H1 (cell line): ENCODE results near the gene KREMEN1. TPM values are rescaled to one million over a fixed set of nuclear protein-coding genes. Genes with fewer than 3 reads are reported as not detected.
A peak's percentile ranks its signal among the peaks of the same experiment; 100 is the strongest.

ENCODE experiments used
- CTCF ChIA-PET: fragments of 300-600 bp; sonication (Branson Sonifier 250); formaldehyde crosslinking; loops from one replicate; lab custom pipeline; 2021; ENCODE audit not compliant: partially characterized antibody; lab: Charles Lee
- POLR2A ChIA-PET: fragments of 300-600 bp; sonication (Branson Sonifier 250); formaldehyde crosslinking; loops from one replicate; lab custom pipeline; 2021; ENCODE audit warnings: inconsistent platforms; ENCODE audit not compliant: partially characterized antibody; lab: Charles Lee
- DNase-seq, 2 experiments: peaks; one replicate each; pipeline versions ENCODE4 v3.0.0 to v3.0.0-alpha.2; 2010 to 2022; ENCODE audit warnings: low spot score in 2 of 2, low read depth in 1 of 2, mixed read lengths in 1 of 2
- FAIRE-seq: peaks from 2 replicates; lab custom pipeline; 2011; peaks lifted over from hg19 to GRCh38; lab: Jason Lieb, UNC
- H2AFZ ChIP-seq: 2 replicates; pipeline ENCODE4 v1.8.1; 2012; ENCODE audit warnings: low read length, inconsistent platforms
- H2AK5ac ChIP-seq: 2 replicates; pipeline ENCODE4 v1.6.1; 2013; ENCODE audit warnings: low read depth, low read length
- H2BK120ac ChIP-seq: replicated peaks from 2 replicates; pipeline ENCODE3; 2013; ENCODE audit warnings: low read depth, low read length, inconsistent platforms
- H2BK12ac ChIP-seq: 2 replicates; pipeline ENCODE4 v1.6.1; 2013; ENCODE audit warnings: low read depth, low read length
- H2BK15ac ChIP-seq: 2 replicates; pipeline ENCODE4 v1.6.1; 2013; ENCODE audit warnings: low read length
- H2BK20ac ChIP-seq: 2 replicates; pipeline ENCODE4 v1.6.1; 2013; ENCODE audit warnings: low read length
- H2BK5ac ChIP-seq: 2 replicates; pipeline ENCODE4 v1.6.1; 2013; ENCODE audit warnings: low read depth, low read length
- H3K14ac ChIP-seq: 2 replicates; pipeline ENCODE4 v1.6.1; 2013; ENCODE audit warnings: inconsistent platforms; ENCODE audit not compliant: insufficient read length
- H3K18ac ChIP-seq: 2 replicates; pipeline ENCODE4 v1.6.1; 2013; ENCODE audit warnings: low read length; ENCODE audit errors: extremely low read depth
- H3K23ac ChIP-seq: 2 replicates; pipeline ENCODE4 v1.6.1; 2013; ENCODE audit warnings: inconsistent platforms; ENCODE audit not compliant: insufficient read length
- H3K23me2 ChIP-seq: 2 replicates; pipeline ENCODE4 v1.6.1; 2013; ENCODE audit warnings: low read depth, low read length
- H3K27ac ChIP-seq: 2 replicates; pipeline ENCODE4 v1.6.1; 2011; ENCODE audit warnings: low read depth, low read length, inconsistent platforms
- H3K27me3 ChIP-seq, 4 experiments: replicated peaks in 1 of 4; 1 replicate in 1 of 4; 2 replicates in 3 of 4; pipeline versions ENCODE4 v1.6.1 to v1.8.1; 2011 to 2013; ENCODE audit warnings: low read length in 3 of 4, mild to moderate bottlenecking in 3 of 4, inconsistent platforms in 2 of 4, mixed read lengths in 2 of 4, moderate library complexity in 1 of 4; ENCODE audit not compliant: control insufficient read depth in 3 of 4, insufficient read depth in 3 of 4; ENCODE audit errors: extremely low read depth in 1 of 4
- H3K36me3 ChIP-seq, 4 experiments: 2 replicates each; pipeline versions ENCODE4 v1.6.1 to v1.8.1; 2011 to 2013; ENCODE audit warnings: mild to moderate bottlenecking in 4 of 4, low read length in 3 of 4, moderate library complexity in 2 of 4, control low read depth in 1 of 4, inconsistent platforms in 1 of 4; ENCODE audit not compliant: insufficient read depth in 4 of 4, control insufficient read depth in 2 of 4
- H3K4ac ChIP-seq: replicated peaks from 2 replicates; pipeline ENCODE3; 2013; ENCODE audit warnings: low read length, low read depth, mixed read lengths, inconsistent platforms; ENCODE audit not compliant: insufficient read length
- H3K4me1 ChIP-seq, 4 experiments: replicated peaks in 1 of 4; 1 replicate in 1 of 4; 2 replicates in 3 of 4; pipeline versions ENCODE4 v1.6.1 to v1.8.1; 2011 to 2013; ENCODE audit warnings: low read length in 3 of 4, inconsistent platforms in 2 of 4, mixed read lengths in 1 of 4; ENCODE audit not compliant: insufficient read depth in 4 of 4, control insufficient read depth in 3 of 4
- H3K4me2 ChIP-seq, 2 experiments: 2 replicates each; pipeline versions ENCODE4 v1.6.1 to v1.8.1; 2011 to 2013; ENCODE audit warnings: low read depth in 2 of 2, low read length in 2 of 2, control low read depth in 1 of 2, inconsistent platforms in 1 of 2, mild to moderate bottlenecking in 1 of 2; ENCODE audit not compliant: insufficient read depth in 1 of 2
- H3K4me3 ChIP-seq, 4 experiments: fragments of 200-600, 300-600 bp in 1 of 4; sonication (generic), shearing (Covaris generic), sonication (Bioruptor Twin) in 1 of 4; 2 replicates each; pipeline versions ENCODE4 v1.5.1 to v1.8.1; 2011 to 2016; ENCODE audit warnings: low read length in 4 of 4, low read depth in 3 of 4, control low read depth in 2 of 4, inconsistent platforms in 2 of 4, mild to moderate bottlenecking in 2 of 4, mixed read lengths in 1 of 4, moderate library complexity in 1 of 4; ENCODE audit not compliant: insufficient read depth in 2 of 4; ENCODE audit errors: extremely low read depth in 1 of 4
- H3K56ac ChIP-seq: replicated peaks from 2 replicates; pipeline ENCODE3; 2013; ENCODE audit warnings: low read depth, mild to moderate bottlenecking, mixed read lengths, low read length, inconsistent platforms; ENCODE audit not compliant: insufficient read length
- H3K79me1 ChIP-seq: 2 replicates; pipeline ENCODE4 v1.6.1; 2013; ENCODE audit warnings: low read depth, low read length, control low read depth
- H3K79me2 ChIP-seq, 2 experiments: 2 replicates each; pipeline versions ENCODE4 v1.6.1 to v1.8.1; 2012 to 2013; ENCODE audit warnings: low read length in 2 of 2, mild to moderate bottlenecking in 2 of 2, inconsistent platforms in 1 of 2; ENCODE audit not compliant: insufficient read depth in 2 of 2, control insufficient read depth in 1 of 2
- H3K9ac ChIP-seq, 4 experiments: replicated peaks in 1 of 4; 1 replicate in 1 of 4; 2 replicates in 3 of 4; pipeline versions ENCODE4 v1.6.1 to v1.8.1; 2011 to 2013; ENCODE audit warnings: low read depth in 3 of 4, low read length in 3 of 4, control low read depth in 2 of 4, mild to moderate bottlenecking in 2 of 4, moderate library complexity in 2 of 4, inconsistent platforms in 1 of 4; ENCODE audit errors: extremely low read depth in 1 of 4
- H3K9me3 ChIP-seq, 2 experiments: 2 replicates each; pipeline versions ENCODE4 v1.6.1 to v1.8.1; 2012 to 2013; ENCODE audit warnings: mild to moderate bottlenecking in 2 of 2, moderate library complexity in 2 of 2, control low read depth in 1 of 2, inconsistent platforms in 1 of 2, low read depth in 1 of 2, low read length in 1 of 2, mixed read lengths in 1 of 2; ENCODE audit not compliant: insufficient read depth in 2 of 2
- H4K20me1 ChIP-seq, 2 experiments: replicated peaks in 1 of 2; 2 replicates each; pipeline versions ENCODE3 to v1.8.1; 2011 to 2013; ENCODE audit warnings: inconsistent platforms in 2 of 2, low read length in 2 of 2, mild to moderate bottlenecking in 1 of 2; ENCODE audit not compliant: insufficient read depth in 2 of 2, control insufficient read depth in 1 of 2
- H4K5ac ChIP-seq: 2 replicates; pipeline ENCODE4 v1.6.1; 2013; ENCODE audit warnings: low read length, low read depth, mixed read lengths, inconsistent platforms; ENCODE audit not compliant: insufficient read length
- H4K8ac ChIP-seq: 2 replicates; pipeline ENCODE4 v1.8.0; 2013; ENCODE audit warnings: mild to moderate bottlenecking, moderate library complexity, low read length, inconsistent platforms; ENCODE audit not compliant: insufficient read depth; ENCODE audit errors: extremely low read depth
- H4K91ac ChIP-seq: replicated peaks from 2 replicates; pipeline ENCODE3; 2013; ENCODE audit warnings: low read length, mixed read lengths, inconsistent platforms; ENCODE audit not compliant: insufficient read length
- CTBP2 ChIP-seq: IDR thresholded peaks from 2 replicates; pipeline ENCODE4 v1.7.0; 2011; ENCODE audit warnings: borderline replicate concordance, mild to moderate bottlenecking, moderate library complexity, mixed read lengths, low read length; ENCODE audit not compliant: insufficient read depth, insufficient read length
- GTF2F1 ChIP-seq: IDR thresholded peaks from 2 replicates; pipeline ENCODE4 v1.6.1; 2012; ENCODE audit warnings: low read depth, low read length, improper control_type of control experiment, borderline replicate concordance
- HDAC2 ChIP-seq, 2 experiments: fragments of 300-600 bp in 1 of 2; sonication (generic) in 1 of 2; IDR thresholded peaks; 2 replicates each; pipeline ENCODE4 v1.6.1; 2011 to 2012; ENCODE audit warnings: low read depth in 2 of 2, low read length in 2 of 2, mild to moderate bottlenecking in 2 of 2, moderate library complexity in 2 of 2, borderline replicate concordance in 1 of 2, inconsistent platforms in 1 of 2
- JUN ChIP-seq: IDR thresholded peaks from 2 replicates; pipeline ENCODE4 v1.6.1; 2011; ENCODE audit warnings: low read depth, mild to moderate bottlenecking, improper control_type of control experiment, low read length
- POLR2A ChIP-seq, 2 experiments: IDR thresholded peaks; 1 replicate in 1 of 2; 2 replicates in 1 of 2; pipeline ENCODE4 v1.6.1; 2011; ENCODE audit warnings: low read depth in 2 of 2, low read length in 2 of 2, mild to moderate bottlenecking in 2 of 2; ENCODE audit errors: control extremely low read depth in 1 of 2
- SP1 ChIP-seq: IDR thresholded peaks from 2 replicates; pipeline ENCODE4 v1.6.1; 2011; ENCODE audit warnings: low read depth, low read length
- TAF1 ChIP-seq: IDR thresholded peaks from 2 replicates; pipeline ENCODE4 v1.6.1; 2011; ENCODE audit warnings: mild to moderate bottlenecking, low read depth, low read length
- TAF7 ChIP-seq: optimal IDR thresholded peaks from 2 replicates; pipeline ENCODE3; 2011; ENCODE audit warnings: low read depth, mild to moderate bottlenecking, inconsistent platforms, low read length, moderate library complexity, borderline replicate concordance
- TBP ChIP-seq: IDR thresholded peaks from 2 replicates; pipeline ENCODE4 v1.6.1; 2011; ENCODE audit warnings: low read depth, low read length, improper control_type of control experiment
- USF2 ChIP-seq: IDR thresholded peaks from 2 replicates; pipeline ENCODE4 v1.6.1; 2011; ENCODE audit warnings: low read length, improper control_type of control experiment
- YY1 ChIP-seq: IDR thresholded peaks from 2 replicates; pipeline ENCODE4 v1.6.1; 2011; ENCODE audit warnings: low read depth, mild to moderate bottlenecking, low read length
- WGBS, 2 experiments: shearing (Covaris generic) in 1 of 2; methylation state at CpG; one replicate each; pipeline versions ENCODE4 v1.1.6 to v1.1.7; 2013 to 2015; ENCODE audit warnings: low lambda C conversion rate in 2 of 2, mixed read lengths in 2 of 2, inconsistent platforms in 1 of 2, low coverage in 1 of 2, missing lambda C conversion rate in 1 of 2; ENCODE audit not compliant: insufficient replicate concordance in 2 of 2, insufficient coverage in 1 of 2, insufficient read length in 1 of 2; ENCODE audit errors: extremely low coverage in 1 of 2, missing lambda C conversion rate in 1 of 2; 5-methylcytosine and 5-hydroxymethylcytosine counted together
- polyA plus RNA-seq, 7 experiments: library from polyadenylated mRNA; depleted of rRNA in 3 of 7; stranded (reverse) in 5 of 7; unstranded in 2 of 7; fragments of >200 nt in 5 of 7; fragments of 200-250 nt in 2 of 7; gene quantifications; 1 replicate in 5 of 7; 2 replicates in 1 of 7; 4 replicates in 1 of 7; pipeline versions ENCODE4 v1.2.1 to v1.2.3, GENCODE V29; 2011 to 2013; ENCODE audit warnings: missing spikeins in 2 of 7, mixed read lengths in 2 of 7
- total RNA-seq: library from RNA; stranded (reverse); fragmentation: NEBNext Ultra II Directional; extraction: Animal tissue kit (Norgen Biotek cat#: 25700); gene quantifications from 2 replicates; pipeline ENCODE4 v1.2.1, GENCODE V29; 2021
- TF ChIP-seq, protein P1 (sequence below): IDR thresholded peaks from 2 replicates; pipeline ENCODE4 v1.6.1; 2012; ENCODE audit warnings: low read length, inconsistent platforms

The KREMEN1 gene
- total and polyA plus RNA-seq, 2 of the 8 experiments (the other 6 are each of a cell fraction or from before 2014, with no cell fraction given) = 2.1 to 3.2 TPM

DNA sequence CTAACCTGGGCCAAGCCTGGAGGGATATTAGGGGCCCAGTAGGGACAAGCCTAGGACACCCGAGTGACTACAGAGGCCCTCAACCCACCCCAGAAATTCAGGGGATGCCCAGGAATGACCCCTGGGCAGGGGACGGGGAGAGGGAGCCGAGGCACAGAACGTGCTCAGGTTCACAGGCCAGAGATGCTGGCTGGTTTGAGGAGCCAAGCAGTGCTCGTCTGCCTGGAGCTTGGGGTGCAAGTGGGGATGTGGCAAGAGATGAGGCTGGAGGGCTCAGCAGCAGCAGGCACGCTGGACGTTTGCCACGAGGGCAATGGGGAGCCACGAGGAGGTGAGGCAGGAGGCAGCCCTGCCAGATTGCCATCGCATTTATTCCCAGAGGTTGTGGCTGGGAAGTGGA is 98.9 kb downstream of the KREMEN1 start:
- Histone ChIP-seq H2AFZ (no peak overlapping the region), H3K4ac (no peak overlapping the region), H3K56ac (no peak overlapping the region), H3K23ac (no peak overlapping the region), H3K14ac (no peak overlapping the region), H4K91ac (no peak overlapping the region), H3K23me2 (no peaks in the 10 kb centered on the region), H3K4me2 (no peak overlapping the region), H3K4me1 (no peaks in the 10 kb centered on the region), H3K18ac (no peak overlapping the region), H3K36me3 (no peaks in the 10 kb centered on the region), H2BK120ac (no peak overlapping the region), H3K9me3 (peaks cover 0 to 4% of the 10 kb centered on the region in 2 experiments; a peak in 2 of 4 replicates), H3K79me1 (no peaks in the 10 kb centered on the region), H2BK12ac (no peak overlapping the region), H3K9ac (no peak overlapping the region), H3K27ac (no peak overlapping the region), H2BK20ac (no peak overlapping the region), H2BK15ac (peak overlapping the region; percentile 61; the same call in 1 of the 2 replicates), H2BK5ac (no peak overlapping the region), H4K20me1 (no peaks in the 10 kb centered on the region), H4K5ac (no peak overlapping the region), H3K79me2 (no peaks in the 10 kb centered on the region), H3K27me3 (no peaks in the 10 kb centered on the region; a peak in 2 of 7 replicates), H2AK5ac (no peak overlapping the region), H4K8ac (no peak overlapping the region), H3K4me3 (no peak overlapping the region)
- ChIA-PET CTCF (no interaction called here), POLR2A (no interaction called here)
- FAIRE-seq = no peak
- no peak for DNase-seq
- WGBS, 2 experiments = 88% methylated on average over 9 of the region's 10 CpGs; no CpG with 5 or more reads in 1 of the 2 experiments
- TF ChIP-seq TBP = no peak
- no peak for TF ChIP-seq YY1
- no peak for TF ChIP-seq HDAC2 (IDR thresholded peaks at IDR 0.05; ENCODE audit: borderline replicate concordance in 1 of 2, low read depth in 2 of 2, low read length in 2 of 2)
- no peak for TF ChIP-seq GTF2F1
- TF ChIP-seq SP1 = no peak
- TF ChIP-seq, protein P1, sequence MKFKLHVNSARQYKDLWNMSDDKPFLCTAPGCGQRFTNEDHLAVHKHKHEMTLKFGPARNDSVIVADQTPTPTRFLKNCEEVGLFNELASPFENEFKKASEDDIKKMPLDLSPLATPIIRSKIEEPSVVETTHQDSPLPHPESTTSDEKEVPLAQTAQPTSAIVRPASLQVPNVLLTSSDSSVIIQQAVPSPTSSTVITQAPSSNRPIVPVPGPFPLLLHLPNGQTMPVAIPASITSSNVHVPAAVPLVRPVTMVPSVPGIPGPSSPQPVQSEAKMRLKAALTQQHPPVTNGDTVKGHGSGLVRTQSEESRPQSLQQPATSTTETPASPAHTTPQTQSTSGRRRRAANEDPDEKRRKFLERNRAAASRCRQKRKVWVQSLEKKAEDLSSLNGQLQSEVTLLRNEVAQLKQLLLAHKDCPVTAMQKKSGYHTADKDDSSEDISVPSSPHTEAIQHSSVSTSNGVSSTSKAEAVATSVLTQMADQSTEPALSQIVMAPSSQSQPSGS = no peak
- TF ChIP-seq CTBP2 = no peak
- TF ChIP-seq TAF1 = no peak
- no peak for TF ChIP-seq USF2
- no peak for TF ChIP-seq JUN
- TF ChIP-seq POLR2A (IDR thresholded peaks at IDR 0.05; ENCODE audit: control extremely low read depth in 1 of 2, low read depth in 2 of 2, low read length in 2 of 2) = no peak
- TF ChIP-seq TAF7 = no peak
